Measurements from ENCODE around the gene SEL1L. TPM values are rescaled to one million over a fixed set of nuclear protein-coding genes. Genes with fewer than 3 reads are reported as not detected.

The SEL1L gene
- total and polyA plus RNA-seq, 2 donors (not counting 3 experiments of a cell fraction or from before 2014, with no cell fraction given) = 15.0 to 95.0 TPM

DNA sequence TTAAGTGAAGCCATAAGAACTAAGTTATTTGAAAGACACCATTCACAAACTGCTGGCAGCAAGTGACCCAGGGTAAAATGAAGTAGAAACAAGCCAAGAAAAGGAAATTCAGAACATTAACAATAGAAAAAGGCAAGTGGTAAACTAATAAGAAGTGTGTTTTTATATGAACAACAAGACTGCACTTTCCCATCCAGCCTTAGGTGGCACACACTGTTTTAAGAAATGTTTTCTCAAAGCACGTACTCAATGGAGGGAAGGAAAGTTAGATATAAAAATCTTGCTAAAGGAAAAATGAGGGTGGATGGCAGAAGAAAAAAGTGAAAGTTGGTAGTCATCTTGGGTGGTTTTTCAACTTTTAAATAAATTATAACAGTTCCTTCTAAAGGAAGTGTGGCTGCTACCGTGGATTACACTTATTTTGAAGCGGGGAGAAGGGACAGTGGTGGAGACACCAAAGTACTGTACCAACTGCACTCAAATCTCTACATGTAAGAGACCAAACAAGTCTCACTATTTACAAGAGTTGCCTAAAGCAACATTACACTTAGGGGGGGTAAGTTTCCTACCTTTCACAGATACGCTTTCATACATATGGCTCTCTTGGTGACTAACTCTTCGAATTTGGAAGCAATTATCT lies 58.8 kb downstream of the SEL1L start:
- Histone ChIP-seq H3K9me1 (replicated peaks; ENCODE audit: control insufficient read depth, extremely low read depth, insufficient read depth, low read length) (no peaks in the 10 kb centered on the region), H3K9ac (replicated peaks; ENCODE audit: extremely low read depth, insufficient read depth, low read length) (no peak overlapping the region), H2AFZ (ENCODE audit: low read depth, low read length) (no peak overlapping the region), H3K27ac (ENCODE audit: insufficient read depth, low read depth, low read length) (no peak overlapping the region), H3K27me3 (ENCODE audit: control insufficient read depth in 2 of 2, insufficient read depth in 2 of 2, low read length in 2 of 2) (no peaks in the 10 kb centered on the region), H3K79me2 (ENCODE audit: control insufficient read depth, insufficient read depth, low read length) (no peaks in the 10 kb centered on the region), H3K9me3 (replicated peaks; ENCODE audit: control insufficient read depth, insufficient read depth, low read length) (no peaks in the 10 kb centered on the region), H3K4me2 (ENCODE audit: insufficient read depth, low read length) (no peak overlapping the region), H3K4me3 (replicated peaks in 1 of 3; ENCODE audit: insufficient read depth in 1 of 3, low read depth in 1 of 3, low read length in 3 of 3) (no peak overlapping the region), H3K4me1 (ENCODE audit: control insufficient read depth, extremely low read depth, insufficient read depth, low read length) (no peaks in the 10 kb centered on the region), H4K20me1 (replicated peaks; ENCODE audit: control insufficient read depth, extremely low read depth, insufficient read depth, low read length) (no peaks in the 10 kb centered on the region), H3K36me3 (ENCODE audit: control insufficient read depth in 2 of 2, extremely low read depth in 1 of 2, insufficient read depth in 2 of 2, low read length in 2 of 2) (peaks cover 13 to 15% of the 10 kb centered on the region in 2 experiments)
- no TSS peak for BruUV-seq (replicated peaks)
- FAIRE-seq = no peak
- intact Hi-C loops (cut with micrococcal nuclease) (no loop called here), dilution Hi-C loops (cut with MboI; ENCODE audit: extremely low pct_ligation_motif_present, low sequenced_read_pairs) (no loop called here)
- ChIA-PET CTCF (no interaction called here), POLR2A (no interaction called here)
- no peak for DNase-seq (ENCODE audit: low read depth, low spot score)
- TF ChIP-seq GATA2 (IDR thresholded peaks at IDR 0.05; ENCODE audit: insufficient read depth, insufficient read length, low read depth, low read length) (no peak), JUN (IDR thresholded peaks at IDR 0.05; ENCODE audit: borderline replicate concordance, insufficient read depth, insufficient read length, low read depth) (no peak), POLR2A (IDR thresholded peaks at IDR 0.05; ENCODE audit: low read depth, low read length) (no peak)
- TF ChIP-seq, protein P1, sequence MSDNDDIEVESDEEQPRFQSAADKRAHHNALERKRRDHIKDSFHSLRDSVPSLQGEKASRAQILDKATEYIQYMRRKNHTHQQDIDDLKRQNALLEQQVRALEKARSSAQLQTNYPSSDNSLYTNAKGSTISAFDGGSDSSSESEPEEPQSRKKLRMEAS (IDR thresholded peaks at IDR 0.05; ENCODE audit: insufficient read depth, insufficient read length) = no peak

GRCh38 chr14:81474148-81474492 lies 59.5 kb downstream of the SEL1L start:
- H3K9ac ChIP-seq (replicated peaks; ENCODE audit: extremely low read depth, insufficient read depth, low read length) = no peak overlapping the region
- ChIA-PET CTCF (interaction anchor here (0.6 kb wide), 1 partner anchor 11 kb away, joined by 3 read pairs; no protein-coding TSS in a partner anchor), POLR2A (no interaction called here)
- BruUV-seq (replicated peaks) = no TSS peak
- H3K9me1 ChIP-seq (replicated peaks; ENCODE audit: control insufficient read depth, extremely low read depth, insufficient read depth, low read length) = no peaks in the 10 kb centered on the region
- H3K4me1 ChIP-seq (ENCODE audit: control insufficient read depth, extremely low read depth, insufficient read depth, low read length) = no peaks in the 10 kb centered on the region
- H3K27ac ChIP-seq (ENCODE audit: insufficient read depth, low read depth, low read length) = no peak overlapping the region
- peaks cover 13 to 15% of the 10 kb centered on the region in 2 experiments for H3K36me3 ChIP-seq (ENCODE audit: control insufficient read depth in 2 of 2, extremely low read depth in 1 of 2, insufficient read depth in 2 of 2, low read length in 2 of 2)
- intact Hi-C loops (cut with micrococcal nuclease) = no loop called here
- dilution Hi-C loops (cut with MboI; ENCODE audit: extremely low pct_ligation_motif_present, low sequenced_read_pairs) = no loop called here
- no peaks in the 10 kb centered on the region for H3K79me2 ChIP-seq (ENCODE audit: control insufficient read depth, insufficient read depth, low read length)
- FAIRE-seq (no peak), DNase-seq (ENCODE audit: low read depth, low spot score) (no peak)
- H4K20me1 ChIP-seq (replicated peaks; ENCODE audit: control insufficient read depth, extremely low read depth, insufficient read depth, low read length) = no peaks in the 10 kb centered on the region
- no peak overlapping the region for H3K4me3 ChIP-seq (replicated peaks in 1 of 3; ENCODE audit: insufficient read depth in 1 of 3, low read depth in 1 of 3, low read length in 3 of 3)
- no peaks in the 10 kb centered on the region for H3K27me3 ChIP-seq (ENCODE audit: control insufficient read depth in 2 of 2, insufficient read depth in 2 of 2, low read length in 2 of 2)
- no peak for TF ChIP-seq POLR2AphosphoS5 (IDR thresholded peaks at IDR 0.05; ENCODE audit: insufficient read depth, low read depth, low read length)
- TF ChIP-seq EZH2 (IDR thresholded peaks at IDR 0.05; ENCODE audit: borderline replicate concordance, low read depth, low read length, severe bottlenecking) = no peak
- TF ChIP-seq POLR2A (IDR thresholded peaks at IDR 0.05; ENCODE audit: low read depth, low read length) = no peak
- TF ChIP-seq, protein P1 (IDR thresholded peaks at IDR 0.05; ENCODE audit: insufficient read depth, insufficient read length) = no peak
- no peak for TF ChIP-seq JUN (IDR thresholded peaks at IDR 0.05; ENCODE audit: borderline replicate concordance, insufficient read depth, insufficient read length, low read depth)
- no peak for TF ChIP-seq MYC (IDR thresholded peaks at IDR 0.05; ENCODE audit: low read depth, low read length)
- TF ChIP-seq GATA2 (IDR thresholded peaks at IDR 0.05; ENCODE audit: insufficient read depth, insufficient read length, low read depth, low read length) = no peak
- H2AFZ ChIP-seq (ENCODE audit: low read depth, low read length) = no peak overlapping the region
- H3K9me3 ChIP-seq (replicated peaks; ENCODE audit: control insufficient read depth, insufficient read depth, low read length) = no peaks in the 10 kb centered on the region
- H3K4me2 ChIP-seq (ENCODE audit: insufficient read depth, low read length) = no peak overlapping the region

All from endothelial cell of umbilical vein (primary cell).